GM21515 (cell line): ENCODE results near the gene SUGCT.

Experiments used
- ATAC-seq: cut with Tn5 transposase; IDR thresholded peaks from one replicate; pipeline ENCODE4 v1.9.1; 2021; ENCODE audit not compliant: unreplicated experiment

Gene SUGCT

DNA sequence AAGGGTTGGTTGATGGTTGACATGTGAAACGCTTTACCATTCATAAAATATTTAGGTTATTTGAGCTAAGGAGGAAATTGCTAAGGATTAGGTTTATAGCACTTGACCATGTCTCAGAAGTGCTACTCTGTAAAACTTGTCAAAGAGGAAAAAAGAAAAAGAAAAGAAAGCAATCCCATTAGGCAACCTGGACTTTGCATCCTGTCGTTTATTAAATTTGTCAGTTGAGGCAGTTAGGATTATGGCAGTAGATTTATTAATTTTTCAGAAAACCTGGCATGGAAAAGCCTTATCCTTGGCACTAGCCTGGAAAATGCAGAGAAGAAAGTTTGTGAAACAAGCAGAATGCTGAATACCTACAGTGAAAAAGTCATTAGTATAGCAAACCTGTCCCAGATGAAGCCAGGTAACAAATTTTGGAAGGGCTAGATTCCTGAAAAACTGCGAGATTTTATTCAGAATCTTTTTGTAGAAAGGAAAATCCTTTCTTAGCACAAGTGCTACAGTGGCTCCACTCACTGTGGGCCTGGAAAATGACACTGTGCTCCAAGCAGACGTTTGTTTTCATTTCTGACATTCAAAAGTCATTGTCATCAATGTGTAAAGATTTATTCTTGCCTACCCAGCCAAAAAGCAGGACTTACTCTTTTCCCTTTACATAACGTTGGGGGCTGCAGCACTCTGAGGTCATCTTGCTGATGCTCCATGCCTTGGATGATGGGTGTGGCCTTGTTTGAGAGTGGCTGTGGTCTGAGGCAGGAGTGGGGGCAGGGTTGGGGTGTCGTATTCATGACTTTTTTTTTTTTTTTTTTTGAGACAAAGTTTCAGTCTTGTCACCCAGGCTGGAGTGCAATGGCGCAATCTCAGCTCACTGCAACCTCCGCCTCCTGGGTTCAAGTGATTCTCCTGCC is 664.9 kb downstream of the SUGCT start:
- no peak for ATAC-seq

- no peak for ATAC-seq
Observed at GRCh38 chr7:40800771-40801170, 666.0 kb downstream of the SUGCT start.

DNA sequence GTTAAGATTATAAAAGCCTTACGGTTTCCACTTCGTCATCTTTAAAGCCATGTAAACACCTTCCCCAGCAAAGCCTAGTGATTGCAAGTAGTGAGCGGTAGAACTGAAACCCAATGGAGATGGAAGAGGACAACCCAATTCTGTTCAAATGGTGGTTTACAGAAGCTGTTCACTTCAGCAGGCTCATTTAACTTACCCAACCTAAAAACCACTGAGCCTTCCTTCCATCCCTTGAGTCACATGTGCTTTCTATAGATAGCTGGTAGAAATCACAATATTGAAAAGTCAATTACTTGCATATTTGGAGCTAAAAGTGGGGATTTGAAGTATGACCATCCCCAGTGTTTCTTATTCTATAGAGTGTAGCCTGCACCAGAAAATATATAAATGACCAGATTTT is 667.7 kb downstream of the SUGCT start:
- no peak for ATAC-seq

GRCh38 chr7:40804477-40805215 is 669.8 kb downstream of the SUGCT start:
- no peak for ATAC-seq

GRCh38 chr7:40805361-40805760 is 670.6 kb downstream of the SUGCT start:
- no peak for ATAC-seq

DNA sequence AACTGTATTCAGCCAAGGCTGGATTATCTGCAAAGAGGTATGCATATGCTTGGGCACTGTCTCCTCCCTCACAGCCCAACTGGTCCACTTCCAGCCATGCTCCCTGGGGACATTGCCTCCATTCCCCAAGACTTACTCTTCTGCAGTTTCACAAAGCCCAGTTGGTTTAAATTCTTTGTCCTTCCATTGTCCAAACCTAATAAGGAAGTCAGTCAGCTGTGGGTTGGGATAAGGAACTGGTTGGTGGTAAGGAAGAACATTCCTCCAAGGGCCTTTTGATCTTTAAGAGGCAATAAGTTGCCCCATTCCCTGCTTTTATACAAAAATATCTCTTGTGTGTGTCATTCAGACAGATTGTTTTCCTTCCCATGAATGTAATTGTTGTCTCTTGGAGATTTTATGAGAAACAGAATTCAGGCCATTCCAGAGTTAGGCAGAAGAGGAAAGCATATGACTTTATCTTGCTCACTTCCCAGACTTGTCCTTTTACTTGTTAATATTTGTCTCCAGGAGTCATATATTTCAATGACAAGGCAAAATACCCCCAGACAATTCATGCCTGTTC is 673.7 kb downstream of the SUGCT start:
- no peak for ATAC-seq

DNA sequence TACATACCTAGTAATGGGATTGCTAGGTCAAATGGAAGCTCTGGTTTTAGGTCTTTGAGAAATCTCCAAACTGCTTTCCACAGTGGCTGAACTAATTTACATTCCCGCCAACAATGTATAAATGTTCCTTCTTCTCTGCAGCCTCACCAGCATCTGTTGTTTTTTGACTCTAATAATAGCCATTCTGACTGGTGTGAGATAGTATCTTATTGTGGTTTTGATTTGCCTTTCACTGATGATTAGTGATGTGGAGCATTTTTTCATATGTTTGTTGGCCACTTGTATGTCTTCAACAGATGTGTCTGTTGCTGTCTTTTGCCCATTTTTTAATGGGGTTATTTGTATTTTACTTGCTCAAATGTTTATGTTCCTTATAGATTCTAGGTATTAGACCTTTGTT is 675.5 kb downstream of the SUGCT start:
- ATAC-seq = no peak

- ATAC-seq = no peak
Observed at GRCh38 chr7:40811666-40812065, 676.9 kb downstream of the SUGCT start.

DNA sequence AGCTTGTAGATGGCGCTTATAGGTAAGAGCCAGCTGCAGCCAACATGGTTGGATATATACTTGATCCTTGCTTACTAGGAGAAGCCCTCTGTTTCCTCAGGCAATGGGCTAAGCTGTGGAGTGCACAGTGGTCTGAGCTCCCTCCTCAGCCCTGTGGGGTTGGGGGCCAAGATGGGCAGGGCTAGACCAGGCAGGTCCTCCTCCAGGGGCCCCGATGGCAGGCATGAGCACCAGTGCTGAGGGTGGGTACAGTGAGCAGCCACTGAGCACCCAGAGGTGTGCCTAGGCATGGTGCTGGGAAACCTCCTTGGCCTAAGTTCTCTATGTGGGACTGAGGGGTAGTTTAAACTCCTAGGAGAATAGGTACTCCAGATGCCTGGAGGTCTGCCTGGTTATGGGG is 680.2 kb downstream of the SUGCT start:
- ATAC-seq = no peak

DNA sequence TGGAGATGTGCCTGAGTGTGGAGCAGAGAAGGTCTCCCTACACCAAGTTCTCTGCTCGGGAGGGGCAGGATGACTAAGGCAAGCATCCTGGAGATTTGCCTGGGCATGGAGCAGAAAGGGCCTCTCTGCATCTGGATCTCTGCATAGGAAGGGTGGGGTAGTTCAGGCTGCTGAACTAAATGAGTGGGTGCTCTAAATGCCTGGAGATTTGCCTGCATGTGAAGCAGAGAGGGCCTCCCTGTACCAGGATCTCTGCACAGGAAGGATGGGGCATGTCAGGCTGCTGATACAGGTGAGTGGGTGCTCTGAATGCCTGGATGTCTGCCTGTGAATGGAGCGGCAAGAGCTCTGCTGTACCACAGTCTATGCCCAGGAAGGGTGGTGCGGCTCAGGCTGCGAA is 680.7 kb downstream of the SUGCT start:
- ATAC-seq = no peak

- ATAC-seq = no peak
Observed at GRCh38 chr7:40822861-40823260, 688.1 kb downstream of the SUGCT start.

DNA sequence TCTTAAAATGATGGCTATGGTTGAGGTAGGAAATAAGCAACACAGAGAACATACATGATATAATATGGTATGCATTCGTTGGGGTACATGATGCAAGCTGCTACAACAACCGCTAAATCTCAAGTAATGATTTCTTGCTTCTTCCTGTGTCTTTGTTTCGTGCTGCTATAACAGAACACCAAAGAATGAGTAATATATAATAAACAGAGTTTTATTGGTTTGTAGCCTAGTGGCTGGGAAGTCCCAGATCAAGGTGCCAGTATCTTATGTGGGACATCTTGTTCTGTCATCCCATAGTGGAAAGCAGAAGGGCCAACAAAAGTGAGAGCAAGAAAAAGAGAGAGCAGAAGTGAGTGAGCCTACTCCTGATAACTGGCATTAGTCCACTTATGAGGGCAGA is 689.7 kb downstream of the SUGCT start:
- ATAC-seq = no peak

DNA sequence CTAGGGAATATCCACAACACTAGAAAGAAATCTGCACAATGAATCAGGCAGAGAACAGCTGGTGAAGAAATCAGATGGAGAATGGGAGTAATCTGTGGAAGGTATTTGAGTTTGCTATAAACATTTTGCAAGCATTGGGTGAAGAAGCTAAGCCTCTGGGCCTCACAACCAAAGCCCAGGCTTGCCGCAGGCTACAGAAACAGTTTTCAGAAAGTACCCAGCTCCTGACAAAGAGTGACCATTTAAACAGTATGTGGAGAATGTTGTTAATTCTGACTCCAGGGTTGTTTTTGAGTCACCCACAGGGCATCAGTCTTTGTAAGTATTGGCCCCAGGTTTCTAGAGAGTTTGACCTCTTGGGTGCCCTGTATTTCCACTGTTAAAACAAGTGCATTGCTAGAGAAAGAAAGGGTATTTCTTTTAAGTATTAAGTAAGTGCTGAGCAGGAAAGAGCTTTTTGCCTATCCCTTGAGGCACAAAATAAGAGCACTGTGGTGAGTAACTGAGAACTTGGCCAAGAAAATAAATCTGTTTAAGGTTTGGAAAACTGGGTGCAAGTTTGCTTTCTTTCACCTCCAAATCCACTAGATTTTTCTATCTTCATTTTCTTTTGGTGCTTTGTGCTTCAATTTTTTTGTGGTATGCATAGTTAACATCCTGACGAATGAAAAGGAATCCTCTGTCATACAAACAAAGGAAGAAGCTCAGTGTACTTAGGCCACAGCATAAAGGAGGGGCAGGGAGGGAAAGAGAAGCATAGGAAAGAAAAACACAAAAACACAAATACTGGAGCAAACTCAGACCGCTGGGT is 691.8 kb downstream of the SUGCT start:
- ATAC-seq = no peak

DNA sequence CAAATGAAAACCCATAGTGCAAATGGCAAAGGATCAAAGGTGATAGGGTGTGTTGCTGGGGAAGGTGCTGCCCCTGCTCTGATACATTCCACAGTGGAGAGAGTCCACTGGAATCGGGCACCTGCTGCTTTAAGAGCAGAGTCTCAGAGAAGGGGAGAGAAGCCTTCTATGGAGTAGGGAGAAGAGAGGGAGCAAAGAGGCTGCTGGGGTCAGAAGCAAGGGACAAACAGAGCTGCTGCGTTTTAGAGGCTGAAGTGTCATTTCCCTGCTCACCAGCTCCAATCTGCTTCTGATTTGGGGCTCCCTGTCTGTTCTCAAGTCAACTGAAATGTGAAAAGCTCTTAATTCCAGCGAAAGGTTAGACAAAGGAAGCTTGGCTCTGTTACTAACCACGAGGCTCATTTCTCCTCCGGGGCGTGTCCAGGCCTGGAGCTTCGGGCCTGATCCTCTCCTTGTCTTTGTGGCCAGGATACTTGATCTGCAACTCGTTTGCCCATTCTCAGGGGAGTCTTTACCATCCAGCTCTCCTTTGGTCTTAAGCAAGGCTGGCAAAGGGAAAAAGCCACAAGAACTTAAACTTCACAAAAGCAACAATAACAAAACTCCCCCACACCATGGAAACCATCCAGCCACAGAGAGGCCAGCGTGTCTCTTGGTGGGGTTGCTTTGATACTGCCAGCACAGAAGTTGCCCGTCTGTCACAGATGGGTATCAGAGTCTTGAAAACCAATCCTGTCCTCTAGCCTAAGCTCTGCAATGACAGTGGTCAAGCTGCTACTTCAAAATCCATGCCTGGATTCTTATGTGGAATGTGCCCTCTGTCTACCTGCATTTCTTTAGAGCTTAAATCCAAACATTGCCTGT is 692.6 kb downstream of the SUGCT start:
- no peak for ATAC-seq

DNA sequence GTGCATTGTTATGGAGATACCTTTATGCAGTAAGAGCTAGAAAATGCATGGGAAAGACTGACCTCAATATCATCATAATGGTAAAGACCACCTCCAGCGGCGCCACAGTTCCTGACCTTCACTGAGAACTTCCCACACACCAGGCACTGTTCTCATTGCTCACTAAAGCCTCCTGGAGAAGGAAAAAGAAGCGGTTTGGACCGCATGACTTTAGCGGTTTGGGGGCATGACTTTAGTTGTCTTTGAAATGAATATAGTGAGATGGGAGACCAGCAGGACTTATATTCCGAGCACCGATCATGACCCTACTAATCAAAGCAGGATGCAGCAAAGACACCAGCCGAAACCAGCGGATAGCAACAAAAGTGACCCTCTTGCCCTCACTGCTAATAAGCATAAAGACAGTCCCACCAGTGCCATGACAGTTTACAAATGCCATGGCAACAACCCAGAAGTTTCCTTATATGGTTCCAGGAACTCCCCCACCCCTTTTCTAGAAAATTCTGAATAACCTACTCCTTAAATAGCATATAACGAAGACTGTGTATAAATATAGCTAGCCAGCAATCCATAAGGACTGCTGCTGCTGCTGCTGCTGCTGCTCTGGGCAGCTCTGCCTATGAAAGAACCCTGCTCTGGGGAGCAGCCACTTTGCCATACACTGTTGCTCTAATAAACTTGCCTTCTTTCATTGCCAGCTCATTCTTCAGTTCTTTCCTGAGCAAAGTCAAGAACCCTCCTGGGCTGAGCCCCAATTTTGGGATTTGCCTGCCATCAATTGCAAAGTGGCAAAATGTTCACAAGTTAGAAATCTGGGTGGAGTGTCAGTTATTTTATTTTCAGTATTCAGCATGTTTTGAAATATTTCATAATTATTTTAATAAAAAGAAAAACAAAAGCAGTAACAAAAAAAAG is 694.1 kb downstream of the SUGCT start:
- ATAC-seq = no peak

- ATAC-seq = no peak
Observed at GRCh38 chr7:40833191-40833887, 698.5 kb downstream of the SUGCT start.

- ATAC-seq = no peak
Observed at GRCh38 chr7:40833888-40834234, 699.1 kb downstream of the SUGCT start.

DNA sequence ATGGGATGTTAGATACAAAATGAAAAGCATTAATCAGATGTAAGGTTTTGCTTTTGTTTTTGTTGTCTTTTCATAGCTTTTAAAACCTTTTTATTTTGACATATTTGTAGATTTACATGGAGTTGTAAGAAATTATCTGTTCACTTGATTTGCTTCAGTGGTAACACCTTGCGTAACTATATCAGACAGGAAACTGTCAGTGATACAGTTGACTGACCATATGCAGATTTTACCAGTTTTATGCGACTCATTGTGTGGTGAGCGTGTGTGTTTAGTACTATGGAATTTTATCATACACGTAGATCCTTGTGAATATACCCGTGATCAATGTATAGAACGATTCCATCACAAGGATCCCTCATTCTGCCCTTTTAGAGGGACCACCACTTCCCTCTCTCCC is 701.4 kb downstream of the SUGCT start:
- no peak for ATAC-seq

DNA sequence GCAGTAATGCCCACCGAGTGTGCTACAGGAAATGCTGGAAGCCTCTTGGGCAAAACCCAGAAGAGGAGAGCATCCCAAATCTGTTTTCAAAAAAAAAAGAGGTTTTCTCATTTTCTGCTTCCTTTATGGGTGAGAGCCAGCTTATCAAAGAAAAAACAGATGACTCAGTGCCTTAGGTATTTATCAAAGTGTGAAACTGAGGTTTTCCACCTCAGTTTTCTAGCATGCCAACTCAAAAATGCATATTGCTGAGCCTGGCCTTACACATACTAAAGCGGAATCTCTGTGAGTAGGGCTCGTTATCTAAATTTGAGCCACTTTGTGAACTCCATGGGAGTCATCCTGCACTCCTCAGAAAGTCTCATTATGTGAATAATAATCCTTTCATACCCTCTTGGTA is 705.1 kb downstream of the SUGCT start:
- ATAC-seq = no peak
